Smooth muscle cell (in vitro differentiated cells): ENCODE measurements around the gene AQP6. TPM values are rescaled to one million over a fixed set of nuclear protein-coding genes. Genes with fewer than 3 reads are reported as not detected.

Experiments used
- DNase-seq: peaks from one replicate; lab custom pipeline; 2025; ENCODE audit not compliant: unreplicated experiment; lab: John Stamatoyannopoulos, UW
- H2AFZ ChIP-seq: fragments of 200-600 bp; sonication (generic); 2 replicates; pipeline ENCODE4 v1.6.0; 2016; ENCODE audit warnings: antibody characterized with exemption, low read depth, mild to moderate bottlenecking
- H3F3A ChIP-seq: fragments of 200-600 bp; sonication (generic); 2 replicates; pipeline ENCODE4 v1.6.0; 2017; ENCODE audit warnings: antibody characterized with exemption, low read depth
- H3K27ac ChIP-seq: fragments of 200-600 bp; sonication (generic); 2 replicates; pipeline ENCODE4 v1.5.1; 2016; ENCODE audit warnings: low read depth, mild to moderate bottlenecking
- H3K27me3 ChIP-seq: fragments of 200-600 bp; sonication (generic); 2 replicates; pipeline ENCODE4 v1.6.1; 2016; ENCODE audit warnings: low read depth, mild to moderate bottlenecking
- H3K36me3 ChIP-seq: fragments of 200-600 bp; sonication (generic); 2 replicates; pipeline ENCODE4 v1.5.1; 2016; ENCODE audit warnings: low read depth
- H3K4me1 ChIP-seq: fragments of 200-600 bp; sonication (generic); 2 replicates; pipeline ENCODE4 v1.5.1; 2016; ENCODE audit warnings: low read depth
- H3K4me2 ChIP-seq: fragments of 200-600 bp; sonication (generic); 2 replicates; pipeline ENCODE4 v1.6.0; 2016; ENCODE audit warnings: mild to moderate bottlenecking
- H3K4me3 ChIP-seq: fragments of 200-600 bp; sonication (generic); 2 replicates; pipeline ENCODE4 v1.5.1; 2016; ENCODE audit warnings: mild to moderate bottlenecking
- H3K79me2 ChIP-seq: fragments of 200-600 bp; sonication (generic); 2 replicates; pipeline ENCODE4 v1.6.0; 2016; ENCODE audit warnings: low read depth, mild to moderate bottlenecking
- H3K9ac ChIP-seq: fragments of 200-600 bp; sonication (generic); 2 replicates; pipeline ENCODE4 v1.6.0; 2016; ENCODE audit warnings: low read depth
- H3K9me3 ChIP-seq: fragments of 200-600 bp; sonication (generic); replicated peaks from 2 replicates; pipeline ENCODE4 v1.5.1; 2016; ENCODE audit warnings: low read depth
- H4K20me1 ChIP-seq: fragments of 200-600 bp; sonication (generic); 2 replicates; pipeline ENCODE4 v1.6.0; 2016; ENCODE audit warnings: low read depth
- WGBS: methylation state at CpG from one replicate; pipeline ENCODE4 v1.1.7; 2016; ENCODE audit warnings: low lambda C conversion rate; 5-methylcytosine and 5-hydroxymethylcytosine counted together
- polyA plus RNA-seq: library from polyadenylated mRNA; unstranded; fragments of >200 nt; fragmentation: Nextera tagmentation; extraction: Ambion mirVana; gene quantifications from 2 replicates; pipeline ENCODE4 v1.2.1, GENCODE V29; 2016
- total RNA-seq: library from RNA; depleted of rRNA; stranded (reverse); fragments of >200 nt; gene quantifications from 2 replicates; pipeline ENCODE4 v1.2.3, GENCODE V29; 2014
- TF ChIP-seq, protein P1 (sequence below): fragments of 200-600 bp; sonication (generic); IDR thresholded peaks from 2 replicates; pipeline ENCODE4 v1.5.1; 2017; ENCODE audit warnings: borderline replicate concordance, mild to moderate bottlenecking, antibody characterized with exemption; ENCODE audit not compliant: insufficient read depth, poor library complexity, severe bottlenecking

AQP6 gene
- total and polyA plus RNA-seq, 2 experiments from 2014 or later, result not detected

DNA sequence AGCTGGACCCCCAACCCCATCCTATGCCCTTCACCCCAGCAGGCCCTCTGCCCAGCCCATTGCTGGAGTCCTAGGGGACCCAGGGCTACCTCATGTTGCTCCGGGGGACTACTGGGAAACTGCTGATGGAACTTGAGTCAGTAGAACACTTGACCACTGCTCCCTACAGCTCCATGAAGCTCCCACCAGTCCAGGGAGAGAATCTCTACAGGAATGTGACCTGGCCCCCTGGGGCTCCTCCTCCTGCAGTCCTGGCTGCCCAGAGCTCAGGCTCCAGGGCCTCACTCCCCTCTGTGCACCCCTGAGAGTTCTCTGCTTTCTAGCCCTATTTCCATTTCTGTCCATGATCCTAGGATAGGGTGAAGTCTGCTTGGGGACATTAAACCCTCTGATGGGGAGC, 33.0 kb upstream of the AQP6 start:
- H3K79me2 ChIP-seq, result no peaks in the 10 kb centered on the region
- no peaks in the 10 kb centered on the region for H3K9me3 ChIP-seq
- no peaks in the 10 kb centered on the region for H3F3A ChIP-seq
- H3K27me3 ChIP-seq, result no peaks in the 10 kb centered on the region
- H2AFZ ChIP-seq, result no peak overlapping the region
- H4K20me1 ChIP-seq, result no peaks in the 10 kb centered on the region
- TF ChIP-seq, protein P1, sequence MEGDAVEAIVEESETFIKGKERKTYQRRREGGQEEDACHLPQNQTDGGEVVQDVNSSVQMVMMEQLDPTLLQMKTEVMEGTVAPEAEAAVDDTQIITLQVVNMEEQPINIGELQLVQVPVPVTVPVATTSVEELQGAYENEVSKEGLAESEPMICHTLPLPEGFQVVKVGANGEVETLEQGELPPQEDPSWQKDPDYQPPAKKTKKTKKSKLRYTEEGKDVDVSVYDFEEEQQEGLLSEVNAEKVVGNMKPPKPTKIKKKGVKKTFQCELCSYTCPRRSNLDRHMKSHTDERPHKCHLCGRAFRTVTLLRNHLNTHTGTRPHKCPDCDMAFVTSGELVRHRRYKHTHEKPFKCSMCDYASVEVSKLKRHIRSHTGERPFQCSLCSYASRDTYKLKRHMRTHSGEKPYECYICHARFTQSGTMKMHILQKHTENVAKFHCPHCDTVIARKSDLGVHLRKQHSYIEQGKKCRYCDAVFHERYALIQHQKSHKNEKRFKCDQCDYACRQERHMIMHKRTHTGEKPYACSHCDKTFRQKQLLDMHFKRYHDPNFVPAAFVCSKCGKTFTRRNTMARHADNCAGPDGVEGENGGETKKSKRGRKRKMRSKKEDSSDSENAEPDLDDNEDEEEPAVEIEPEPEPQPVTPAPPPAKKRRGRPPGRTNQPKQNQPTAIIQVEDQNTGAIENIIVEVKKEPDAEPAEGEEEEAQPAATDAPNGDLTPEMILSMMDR, result no peak
- no peak overlapping the region for H3K9ac ChIP-seq
- no peaks in the 10 kb centered on the region for H3K36me3 ChIP-seq
- H3K27ac ChIP-seq, result no peak overlapping the region
- H3K4me3 ChIP-seq, result no peak overlapping the region
- H3K4me1 ChIP-seq, result no peaks in the 10 kb centered on the region
- H3K4me2 ChIP-seq, result no peak overlapping the region
- 100% methylated on average over 1 of the region's 1 CpG for WGBS
- no peak for DNase-seq

GRCh38 chr12:49941556-49942511, 30.9 kb upstream of the AQP6 start:
- no peak overlapping the region for H3K27ac ChIP-seq
- H3F3A ChIP-seq, result no peaks in the 10 kb centered on the region
- TF ChIP-seq, protein P1, result no peak
- H3K79me2 ChIP-seq, result no peaks in the 10 kb centered on the region
- 93% methylated on average over 13 of the region's 13 CpGs for WGBS
- H4K20me1 ChIP-seq, result no peaks in the 10 kb centered on the region
- no peaks in the 10 kb centered on the region for H3K27me3 ChIP-seq
- peaks cover 4% of the 10 kb centered on the region for H3K4me1 ChIP-seq
- H3K9me3 ChIP-seq, result no peaks in the 10 kb centered on the region
- no peak for DNase-seq
- no peak overlapping the region for H3K4me3 ChIP-seq
- H3K36me3 ChIP-seq, result no peaks in the 10 kb centered on the region
- H3K9ac ChIP-seq, result no peak overlapping the region
- no peak overlapping the region for H2AFZ ChIP-seq
- H3K4me2 ChIP-seq, result no peak overlapping the region

DNA sequence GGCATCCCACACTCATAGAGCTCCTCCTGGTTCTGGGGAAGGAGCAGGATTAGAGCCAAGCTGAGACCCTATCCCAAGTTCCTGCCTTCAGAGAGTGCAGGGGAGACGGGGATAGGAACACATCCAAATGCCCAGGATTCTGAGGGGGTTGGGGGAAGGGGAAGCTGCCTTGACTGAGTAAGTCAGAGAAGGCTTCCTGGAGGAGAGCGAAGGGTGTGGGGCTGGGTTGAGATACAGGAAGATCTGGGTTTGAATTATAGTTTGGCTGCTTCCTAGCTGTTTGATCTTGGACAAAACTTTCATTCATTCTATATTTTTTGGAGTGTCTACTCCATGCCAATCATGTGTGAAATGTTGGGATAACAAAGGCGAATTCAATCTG, 30.2 kb upstream of the AQP6 start:
- Histone ChIP-seq H3K27me3 (no peaks in the 10 kb centered on the region), H3K36me3 (no peaks in the 10 kb centered on the region), H3F3A (no peaks in the 10 kb centered on the region), H3K27ac (no peak overlapping the region), H3K4me2 (no peak overlapping the region), H3K4me1 (peaks cover 4% of the 10 kb centered on the region), H3K9me3 (no peaks in the 10 kb centered on the region), H3K4me3 (no peak overlapping the region), H3K9ac (no peak overlapping the region), H4K20me1 (no peaks in the 10 kb centered on the region), H2AFZ (no peak overlapping the region), H3K79me2 (no peaks in the 10 kb centered on the region)
- TF ChIP-seq, protein P1, result no peak
- DNase-seq, result no peak
- WGBS, result 91% methylated on average over 3 of the region's 3 CpGs
